Vagina (tissue), 2 donors: ENCODE data around the gene SUPT6H. TPM values are rescaled to one million over a fixed set of nuclear protein-coding genes. Genes with fewer than 3 reads are reported as not detected.

Experiments used
- DNase-seq, 2 donors: peaks; one replicate each; pipeline ENCODE4 v3.0.0-alpha.2; 2017; ENCODE audit errors: extremely low spot score in 2 of 2
- H3K27ac ChIP-seq: fragments of 200-600 bp; sonication (generic); one replicate; pipeline ENCODE4 v1.5.1; 2019
- H3K27me3 ChIP-seq: fragments of 200-600 bp; sonication (generic); one replicate; pipeline ENCODE4 v1.5.1; 2019
- H3K36me3 ChIP-seq, 2 donors: fragments of 200-600 bp; sonication (generic); one replicate each; pipeline ENCODE4 v1.5.1; 2017 to 2019
- H3K4me1 ChIP-seq: fragments of 200-600 bp; sonication (generic); one replicate; pipeline ENCODE4 v1.5.1; 2019
- H3K4me3 ChIP-seq, 2 donors: fragments of 200-600 bp; sonication (generic); 1 replicate in 1 of 2; 2 replicates in 1 of 2; pipeline ENCODE4 v1.5.1; 2016 to 2019
- H3K9me3 ChIP-seq: fragments of 200-600 bp; sonication (generic); one replicate; pipeline ENCODE4 v1.5.1; 2019
- CTCF ChIP-seq, 3 experiments: fragments of 450-650 bp in 2 of 3; fragments of 200-600 bp in 1 of 3; sonication (generic) in 1 of 3; IDR thresholded peaks; one replicate each; pipeline ENCODE4 v1.5.1; 2017 to 2019; ENCODE audit warnings: antibody characterized with exemption in 3 of 3, mild to moderate bottlenecking in 2 of 3, moderate library complexity in 2 of 3
- POLR2A ChIP-seq, 2 donors: fragments of 450-650 bp; IDR thresholded peaks; one replicate each; pipeline ENCODE4 v1.6.1; 2017; ENCODE audit warnings: antibody characterized with exemption in 2 of 2, mild to moderate bottlenecking in 2 of 2, moderate library complexity in 2 of 2
- POLR2AphosphoS5 ChIP-seq, 2 donors: sonication (generic); formaldehyde crosslinking; IDR thresholded peaks; one replicate each; pipeline ENCODE4 v1.9.0; 2017; ENCODE audit warnings: antibody characterized with exemption in 2 of 2, mild to moderate bottlenecking in 2 of 2, low read depth in 1 of 2; ENCODE audit not compliant: insufficient read depth in 1 of 2
- intact Hi-C: fragments of 100-400 bp; cut with DNase I; formaldehyde crosslinking; loops from one replicate; pipeline ENCODE4 v1.15.1; 2023
- total RNA-seq: library from RNA; depleted of rRNA; stranded (reverse); fragments of >200 nt; gene quantifications from one replicate; pipeline ENCODE4 v1.2.3, GENCODE V29; 2016

Gene SUPT6H
- total RNA-seq, 1 donor from 2014 or later = 89.6 TPM

- no peak for DNase-seq
- Histone ChIP-seq H3K27me3 (no peaks in the 10 kb centered on the region), H3K4me1 (peaks cover 61% of the 10 kb centered on the region), H3K36me3 (peaks cover 0 to 16% of the 10 kb centered on the region in 2 donors), H3K9me3 (no peaks in the 10 kb centered on the region), H3K4me3 (peak overlapping the region; percentile 72 to 81), H3K27ac (peak overlapping the region; percentile 95)
- no peak for TF ChIP-seq CTCF (IDR thresholded peaks at IDR 0.05)
- TF ChIP-seq POLR2A (IDR thresholded peaks at IDR 0.05) = no peak
- no peak for TF ChIP-seq POLR2AphosphoS5 (IDR thresholded peaks at IDR 0.05; ENCODE audit: insufficient read depth in 1 of 2, low read depth in 1 of 2)
- intact Hi-C loops = no loop called here
Measured at GRCh38 chr17:28744972-28745785, 83.2 kb downstream of the SUPT6H start.

- no peaks in the 10 kb centered on the region for H3K9me3 ChIP-seq
- no peak for DNase-seq
- H3K4me1 ChIP-seq = peaks cover 61% of the 10 kb centered on the region
- H3K27me3 ChIP-seq = no peaks in the 10 kb centered on the region
- peak overlapping the region; percentile 72 to 81 for H3K4me3 ChIP-seq
- peaks cover 0 to 16% of the 10 kb centered on the region in 2 donors for H3K36me3 ChIP-seq
- peak overlapping the region; percentile 95 for H3K27ac ChIP-seq
- intact Hi-C loops = no loop called here
- TF ChIP-seq CTCF (IDR thresholded peaks at IDR 0.05) (no peak), POLR2AphosphoS5 (IDR thresholded peaks at IDR 0.05; ENCODE audit: insufficient read depth in 1 of 2, low read depth in 1 of 2) (no peak), POLR2A (IDR thresholded peaks at IDR 0.05) (no peak)
Measured at GRCh38 chr17:28745786-28746411, 83.9 kb downstream of the SUPT6H start.

GRCh38 chr17:28746611-28747050 lies 84.6 kb downstream of the SUPT6H start:
- Histone ChIP-seq H3K36me3 (peaks cover 0 to 16% of the 10 kb centered on the region in 2 donors), H3K4me1 (peaks cover 61% of the 10 kb centered on the region), H3K27me3 (no peaks in the 10 kb centered on the region), H3K4me3 (no peak overlapping the region), H3K9me3 (no peaks in the 10 kb centered on the region), H3K27ac (peak overlapping the region; percentile 95)
- intact Hi-C loops = no loop called here
- TF ChIP-seq CTCF (IDR thresholded peaks at IDR 0.05) (no peak), POLR2A (IDR thresholded peaks at IDR 0.05) (no peak), POLR2AphosphoS5 (IDR thresholded peaks at IDR 0.05; ENCODE audit: insufficient read depth in 1 of 2, low read depth in 1 of 2) (no peak)
- no peak for DNase-seq

GRCh38 chr17:28747051-28747691 lies 85.2 kb downstream of the SUPT6H start:
- DNase-seq = no peak
- H3K4me1 ChIP-seq = peaks cover 61% of the 10 kb centered on the region

More at GRCh38 chr17:28747051-28747691, 85.2 kb downstream of the SUPT6H start:
- intact Hi-C loops = no loop called here
- no peak overlapping the region for H3K4me3 ChIP-seq
- TF ChIP-seq POLR2A (IDR thresholded peaks at IDR 0.05) = no peak
- TF ChIP-seq CTCF (IDR thresholded peaks at IDR 0.05) = no peak
- peak in 1 of 2 donors; percentile 29 for TF ChIP-seq POLR2AphosphoS5 (IDR thresholded peaks at IDR 0.05; ENCODE audit: insufficient read depth in 1 of 2, low read depth in 1 of 2)
- peaks cover 0 to 16% of the 10 kb centered on the region in 2 donors for H3K36me3 ChIP-seq
- H3K27me3 ChIP-seq = no peaks in the 10 kb centered on the region
- no peaks in the 10 kb centered on the region for H3K9me3 ChIP-seq
- H3K27ac ChIP-seq = peak overlapping the region; percentile 95
